ENCODE results near the gene UGT1A3. TPM values are rescaled to one million over a fixed set of nuclear protein-coding genes. Genes with fewer than 3 reads are reported as not detected.

The UGT1A3 gene
- total RNA-seq, 6 donors from 2014 or later = 0.30 TPM; not detected in 5

- no peaks in the 10 kb centered on the region for H3K9me3 ChIP-seq
- no peak overlapping the region for H3K27ac ChIP-seq
- TF ChIP-seq POLR2A (IDR thresholded peaks at IDR 0.05) (no peak), POLR2AphosphoS5 (IDR thresholded peaks at IDR 0.05) (no peak), CTCF (IDR thresholded peaks at IDR 0.05) (no peak), EP300 (IDR thresholded peaks at IDR 0.05) (no peak)
- no peaks in the 10 kb centered on the region for H3K4me1 ChIP-seq
- no peak overlapping the region for H3K4me3 ChIP-seq
- no peaks in the 10 kb centered on the region for H3K36me3 ChIP-seq
- DNase-seq (no peak), ATAC-seq (ENCODE audit: low FRiP score in 2 of 2) (no peak)
- no peaks in the 10 kb centered on the region for H3K27me3 ChIP-seq
Measured at GRCh38 chr2:233758141-233758540, 29.3 kb downstream of the UGT1A3 start.

- H3K4me1 ChIP-seq = no peaks in the 10 kb centered on the region
- no peaks in the 10 kb centered on the region for H3K9me3 ChIP-seq
- ATAC-seq (ENCODE audit: low FRiP score in 2 of 2) (no peak), DNase-seq (no peak)
- H3K27me3 ChIP-seq = no peaks in the 10 kb centered on the region
- H3K36me3 ChIP-seq = no peaks in the 10 kb centered on the region
- no peak overlapping the region for H3K4me3 ChIP-seq
- 92 to 93% methylated on average over 2 of the region's 2 CpGs for WGBS, 2 donors
- TF ChIP-seq POLR2AphosphoS5 (IDR thresholded peaks at IDR 0.05) = no peak
- no peak for TF ChIP-seq POLR2A (IDR thresholded peaks at IDR 0.05)
- TF ChIP-seq CTCF (IDR thresholded peaks at IDR 0.05) = no peak
- TF ChIP-seq EP300 (IDR thresholded peaks at IDR 0.05) = no peak
- H3K27ac ChIP-seq = no peak overlapping the region
Measured at GRCh38 chr2:233758849-233759248, 30.0 kb downstream of the UGT1A3 start.

- H3K4me1 ChIP-seq = no peaks in the 10 kb centered on the region
- H3K4me3 ChIP-seq = no peak within 1 kb of the TSS
- no peak within 1 kb of the TSS for H3K27ac ChIP-seq
- DNase-seq (peak in 1 of 2 donors; percentile 42), ATAC-seq (ENCODE audit: low FRiP score in 2 of 2) (no peak)
- 83 to 87% methylated on average over 5 to 6 of the region's 6 CpGs for WGBS, 2 donors
- TF ChIP-seq EP300 (IDR thresholded peaks at IDR 0.05) (no peak), POLR2A (IDR thresholded peaks at IDR 0.05) (no peak), CTCF (IDR thresholded peaks at IDR 0.05) (no peak), POLR2AphosphoS5 (IDR thresholded peaks at IDR 0.05) (no peak)
- H3K36me3 ChIP-seq = no peaks in the 10 kb centered on the region
- no peaks in the 10 kb centered on the region for H3K9me3 ChIP-seq
- H3K27me3 ChIP-seq = no peaks in the 10 kb centered on the region
Measured at GRCh38 chr2:233760043-233760442, 31.2 kb downstream of the UGT1A3 start, which contains the start of gene UGT1A1. Gene UGT1A1 (plus strand): TSS chr2:233760270. CDS start chr2:233760288, 18 bp downstream.

- TF ChIP-seq POLR2A (IDR thresholded peaks at IDR 0.05) = no peak
- TF ChIP-seq EP300 (IDR thresholded peaks at IDR 0.05) = no peak
- TF ChIP-seq POLR2AphosphoS5 (IDR thresholded peaks at IDR 0.05) = no peak
- no peak for TF ChIP-seq CTCF (IDR thresholded peaks at IDR 0.05)
- no peaks in the 10 kb centered on the region for H3K4me1 ChIP-seq
- DNase-seq (no peak), ATAC-seq (ENCODE audit: low FRiP score in 2 of 2) (no peak)
- no peaks in the 10 kb centered on the region for H3K27me3 ChIP-seq
- 82 to 83% methylated on average over 4 of the region's 4 CpGs for WGBS, 2 donors
- H3K4me3 ChIP-seq = no peak overlapping the region
- H3K27ac ChIP-seq = no peak overlapping the region
- H3K36me3 ChIP-seq = no peaks in the 10 kb centered on the region
- H3K9me3 ChIP-seq = no peaks in the 10 kb centered on the region
Measured at GRCh38 chr2:233761040-233761769, 32.4 kb downstream of the UGT1A3 start.

GRCh38 chr2:233764264-233764663, 35.4 kb downstream of the UGT1A3 start:
- WGBS, 2 donors = 74 to 81% methylated on average over 7 of the region's 7 CpGs
- Histone ChIP-seq H3K4me3 (no peak overlapping the region), H3K27me3 (no peaks in the 10 kb centered on the region), H3K36me3 (no peaks in the 10 kb centered on the region), H3K4me1 (no peaks in the 10 kb centered on the region), H3K9me3 (no peaks in the 10 kb centered on the region), H3K27ac (no peak overlapping the region)
- DNase-seq (no peak), ATAC-seq (ENCODE audit: low FRiP score in 2 of 2) (no peak)
- TF ChIP-seq EP300 (IDR thresholded peaks at IDR 0.05) = no peak
- no peak for TF ChIP-seq POLR2A (IDR thresholded peaks at IDR 0.05)
- TF ChIP-seq POLR2AphosphoS5 (IDR thresholded peaks at IDR 0.05) = no peak
- TF ChIP-seq CTCF (IDR thresholded peaks at IDR 0.05) = no peak
